AG09319 (cell line): ENCODE measurements around the gene PDGFC.

ENCODE experiments used
- DNase-seq: peaks from one replicate; pipeline ENCODE4 v3.0.0-alpha.2; 2010; ENCODE audit warnings: low read depth; ENCODE audit errors: extremely low read depth
- CTCF ChIP-seq: IDR thresholded peaks from 2 replicates; pipeline ENCODE4 v1.5.1; 2011; ENCODE audit warnings: low read depth, mild to moderate bottlenecking, inconsistent platforms, low read length, moderate library complexity

PDGFC gene

GRCh38 chr4:156966836-156967235 is 4.8 kb downstream of the PDGFC start:
- DNase-seq, result no peak
- no peak for TF ChIP-seq CTCF

- no peak for TF ChIP-seq CTCF
- no peak for DNase-seq
These were observed 8.2 kb downstream of the PDGFC start for GRCh38 chr4:156963419-156963818.

- DNase-seq, result peak; percentile 77
- no peak for TF ChIP-seq CTCF
These were observed 9.0 kb downstream of the PDGFC start for GRCh38 chr4:156962528-156962974.

GRCh38 chr4:156962058-156962358 is 9.6 kb downstream of the PDGFC start:
- DNase-seq, result no peak
- no peak for TF ChIP-seq CTCF

GRCh38 chr4:156961196-156962057 is 10.2 kb downstream of the PDGFC start:
- TF ChIP-seq CTCF, result no peak
- DNase-seq, result no peak

GRCh38 chr4:156959298-156959702 is 12.3 kb downstream of the PDGFC start:
- DNase-seq, result no peak
- TF ChIP-seq CTCF, result no peak

- TF ChIP-seq CTCF, result no peak
- DNase-seq, result no peak
These were observed 13.1 kb downstream of the PDGFC start for GRCh38 chr4:156958276-156959074.
